DOHH2 (cell line): ENCODE results near the gene CDH4.

Source experiments
- CTCF ChIP-seq: fragments of 200-600 bp; sonication (generic); IDR thresholded peaks from one replicate; pipeline ENCODE4 v1.5.1; 2014; ENCODE audit warnings: antibody characterized with exemption, mild to moderate bottlenecking, low read depth, low read length; ENCODE audit not compliant: poor library complexity, severe bottlenecking
- EZH2phosphoT487 ChIP-seq: fragments of 200-600 bp; sonication (generic); IDR thresholded peaks from 2 replicates; pipeline ENCODE4 v1.6.1; 2017; ENCODE audit warnings: borderline replicate concordance, mild to moderate bottlenecking, antibody characterized with exemption, low read length, moderate library complexity, mixed read lengths

GRCh38 chr20:61784801-61785566 lies 532.9 kb downstream of the CDH4 start:
- TF ChIP-seq CTCF (no peak), EZH2phosphoT487 (no peak)
